Activated CD4-positive, alpha-beta T cell treated with anti-CD3 and anti-CD28 coated beads, Interleukin-2, amount 10 ng/mL, durations not matched to agents 24 days and 14 days (primary cell): ENCODE results near the gene CFL1. TPM values are rescaled to one million over a fixed set of nuclear protein-coding genes. Genes with fewer than 3 reads are reported as not detected.

Experiments used
- DNase-seq: peaks from one replicate; pipeline ENCODE4 v3.0.0; 2022
- H3K27ac Mint-ChIP-seq: one replicate; pipeline ENCODE4 v1.8.0; 2022; ENCODE audit warnings: mild to moderate bottlenecking, mixed read lengths
- H3K27me3 Mint-ChIP-seq: one replicate; pipeline ENCODE4 v1.8.0; 2022; ENCODE audit warnings: mixed read lengths
- H3K36me3 Mint-ChIP-seq: one replicate; pipeline ENCODE4 v1.8.0; 2022; ENCODE audit warnings: low read depth, mild to moderate bottlenecking, mixed read lengths
- H3K4me1 Mint-ChIP-seq: one replicate; pipeline ENCODE4 v1.8.0; 2021; ENCODE audit warnings: mixed read lengths
- H3K4me3 Mint-ChIP-seq: one replicate; pipeline ENCODE4 v1.8.0; 2022; ENCODE audit warnings: mild to moderate bottlenecking, moderate library complexity, mixed read lengths
- H3K9me3 Mint-ChIP-seq: one replicate; pipeline ENCODE4 v1.8.0; 2021; ENCODE audit warnings: mixed read lengths
- intact Hi-C: fragments of 100-400 bp; cut with micrococcal nuclease; formaldehyde crosslinking; loops from one replicate; pipeline ENCODE4 v1.15.1; 2023
- total RNA-seq: library from RNA; stranded (reverse); gene quantifications from 2 replicates; pipeline ENCODE4 v1.2.3, GENCODE V29; 2022

Gene CFL1
- total RNA-seq = 1,047 and 1,065 TPM in 2 replicates

DNA sequence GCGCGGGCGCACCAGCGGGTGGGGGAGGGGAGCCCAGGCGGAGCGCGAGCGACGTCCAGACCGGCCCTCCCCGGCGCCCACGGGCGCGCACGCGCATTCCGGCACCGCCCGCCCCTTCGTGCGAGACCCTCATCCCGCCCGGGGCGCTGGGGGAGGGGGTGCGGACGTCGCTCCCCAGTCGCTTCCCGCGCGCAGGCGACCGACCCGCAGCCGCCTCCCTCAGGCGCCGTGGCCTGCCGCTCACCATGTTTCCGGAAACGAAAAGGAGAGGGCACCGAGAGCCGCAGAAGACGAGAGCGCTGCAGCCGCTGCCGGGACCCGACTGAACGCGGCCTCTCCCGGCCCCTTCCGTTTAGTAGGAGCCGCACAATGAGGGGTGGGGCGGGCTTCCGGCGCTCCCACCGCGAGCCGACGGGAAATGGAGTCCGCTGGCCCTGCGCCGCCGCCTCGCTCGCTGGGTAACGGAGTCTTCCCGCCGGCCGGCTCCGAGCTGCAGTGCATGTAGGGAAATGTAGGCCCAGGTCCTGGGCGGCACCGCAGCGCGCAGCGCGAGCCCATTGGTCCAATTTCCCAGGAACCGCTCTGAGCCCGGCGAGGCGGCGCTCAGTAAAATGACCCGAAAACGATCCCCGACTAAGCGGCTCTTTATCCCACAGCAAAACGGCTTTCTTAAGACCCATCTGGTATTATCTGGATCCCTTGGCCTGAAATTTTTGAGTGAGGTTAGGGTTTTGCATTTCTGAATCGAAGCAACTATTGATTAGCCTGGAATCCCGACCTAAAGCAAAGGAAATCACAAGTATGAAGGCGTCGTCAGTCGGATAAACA is at the start of gene CFL1:
TSS of gene CFL1 (minus strand) at position 328 of the 828 bp plus-strand sequence. CDS start at position 247, 81 bp downstream.
- H3K4me3 Mint-ChIP-seq = peak within 1 kb of the TSS; percentile 94
- intact Hi-C loops = loop anchor here (1.0 to 2.0 kb wide), 6 partner anchors 25 to 243 kb away; partner anchors contain the start of genes BANF1, EIF1AD, KAT5 and PCNX3

DNA sequence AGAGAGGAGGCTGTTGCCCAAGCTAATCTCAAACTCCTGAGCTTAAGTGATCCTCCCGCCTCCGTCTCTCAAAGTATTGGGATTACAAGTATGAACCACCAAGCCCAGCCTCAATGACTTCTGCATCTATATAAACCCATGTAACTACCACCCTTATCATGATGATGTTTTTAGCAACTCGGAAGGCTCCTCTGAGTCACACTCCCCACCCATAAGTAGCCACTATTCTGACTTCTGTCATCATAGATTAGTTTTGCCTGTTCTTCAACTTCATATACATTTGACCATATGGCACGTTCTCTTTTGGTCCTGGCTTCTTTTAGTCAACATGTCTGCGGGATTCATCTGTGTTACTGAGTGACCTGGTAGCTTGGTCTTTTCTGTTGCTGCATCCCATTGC is 48.6 kb upstream of the CFL1 start:
- no peaks in the 10 kb centered on the region for H3K36me3 Mint-ChIP-seq
- H3K4me1 Mint-ChIP-seq = peaks cover 14% of the 10 kb centered on the region
- intact Hi-C loops = no loop called here
- H3K27me3 Mint-ChIP-seq = peaks cover 21% of the 10 kb centered on the region
- no peak for DNase-seq
- no peak overlapping the region for H3K4me3 Mint-ChIP-seq
- H3K9me3 Mint-ChIP-seq = no peaks in the 10 kb centered on the region
- no peak overlapping the region for H3K27ac Mint-ChIP-seq

More for the DNA sequence above, at the start of gene CFL1:
- DNase-seq = peak; percentile 99
- peak within 1 kb of the TSS; percentile 94 for H3K27ac Mint-ChIP-seq
- no peaks in the 10 kb centered on the region for H3K9me3 Mint-ChIP-seq
- peaks cover 57% of the 10 kb centered on the region for H3K36me3 Mint-ChIP-seq
- no peaks in the 10 kb centered on the region for H3K27me3 Mint-ChIP-seq
- peaks cover 47% of the 10 kb centered on the region for H3K4me1 Mint-ChIP-seq

DNA sequence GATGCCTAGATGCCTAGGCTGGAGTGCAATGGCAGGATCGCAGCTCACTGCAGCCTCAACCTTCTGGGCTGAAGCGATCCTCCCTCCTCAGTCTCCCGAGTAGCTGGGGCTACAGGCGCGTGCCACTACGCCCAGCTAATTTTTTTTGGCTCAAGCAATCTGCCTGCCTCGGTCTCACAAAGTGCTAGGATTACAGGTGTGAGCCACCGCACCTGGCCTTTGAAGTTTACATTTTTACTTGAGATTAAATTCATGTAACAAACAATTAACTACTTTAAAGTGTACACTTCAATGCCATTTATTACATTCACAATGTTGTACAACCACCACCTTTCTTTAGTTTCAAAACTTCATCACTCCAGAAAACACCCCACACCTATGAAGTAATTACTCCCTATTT is 45.7 kb upstream of the CFL1 start:
- no peak for DNase-seq
- intact Hi-C loops = no loop called here
- H3K27ac Mint-ChIP-seq = no peak overlapping the region

DNA sequence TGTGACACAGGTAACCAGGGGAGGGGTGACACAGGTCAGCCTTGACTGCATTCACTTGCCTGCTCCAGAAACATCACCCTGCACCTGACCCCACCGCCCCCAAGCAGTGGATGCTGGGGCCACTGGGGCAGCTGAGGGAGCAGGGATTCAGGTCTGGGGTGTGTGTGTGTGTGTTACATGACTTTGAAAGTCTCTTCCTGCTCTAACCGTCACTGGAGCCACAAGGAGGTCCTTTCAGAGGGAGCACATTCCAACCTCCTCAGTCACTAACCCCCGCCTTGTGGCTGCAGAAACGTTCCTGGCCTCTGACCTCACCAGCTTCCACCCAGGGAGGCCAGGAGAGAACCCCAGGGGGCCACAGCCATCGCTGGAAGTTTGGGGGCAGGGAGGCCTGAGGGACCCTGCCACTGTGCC is 45.1 kb upstream of the CFL1 start:
- H3K9me3 Mint-ChIP-seq = no peaks in the 10 kb centered on the region
- no peak overlapping the region for H3K4me3 Mint-ChIP-seq
- no peak for DNase-seq
- intact Hi-C loops = no loop called here
- H3K36me3 Mint-ChIP-seq = peaks cover 4% of the 10 kb centered on the region
- H3K4me1 Mint-ChIP-seq = peaks cover 18% of the 10 kb centered on the region
- no peak overlapping the region for H3K27ac Mint-ChIP-seq
- peaks cover 19% of the 10 kb centered on the region for H3K27me3 Mint-ChIP-seq

More for the DNA sequence above, 45.7 kb upstream of the CFL1 start:
- no peaks in the 10 kb centered on the region for H3K9me3 Mint-ChIP-seq
- H3K4me3 Mint-ChIP-seq = no peak overlapping the region
- peaks cover 21% of the 10 kb centered on the region for H3K27me3 Mint-ChIP-seq
- H3K36me3 Mint-ChIP-seq = peaks cover 3% of the 10 kb centered on the region
- H3K4me1 Mint-ChIP-seq = peaks cover 16% of the 10 kb centered on the region

DNA sequence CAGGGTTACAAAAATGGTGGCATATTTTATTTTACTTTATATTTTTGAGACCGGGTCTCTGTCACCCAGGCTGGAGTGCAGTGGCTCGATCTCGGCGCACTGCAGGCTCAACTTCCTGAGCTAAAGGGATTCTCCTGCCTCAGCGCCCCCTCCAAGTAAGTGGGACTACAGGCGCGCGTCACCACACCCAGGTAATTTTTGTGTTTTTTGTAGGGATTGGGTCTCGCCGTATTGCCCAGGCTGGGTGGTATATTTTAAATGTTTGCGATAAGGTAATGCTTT is 42.9 kb upstream of the CFL1 start:
- peaks cover 20% of the 10 kb centered on the region for H3K36me3 Mint-ChIP-seq
- peak overlapping the region; percentile 49 for H3K27ac Mint-ChIP-seq
- peaks cover 31% of the 10 kb centered on the region for H3K4me1 Mint-ChIP-seq
- intact Hi-C loops = loop anchor here (1.0 to 2.0 kb wide), 5 partner anchors 13 to 101 kb away; partner anchors contain the start of genes BANF1, C11orf68, DRAP1 and EIF1AD
- peak overlapping the region; percentile 67 for H3K4me3 Mint-ChIP-seq
- peaks cover 11% of the 10 kb centered on the region for H3K27me3 Mint-ChIP-seq
- no peak for DNase-seq
- no peaks in the 10 kb centered on the region for H3K9me3 Mint-ChIP-seq

DNA sequence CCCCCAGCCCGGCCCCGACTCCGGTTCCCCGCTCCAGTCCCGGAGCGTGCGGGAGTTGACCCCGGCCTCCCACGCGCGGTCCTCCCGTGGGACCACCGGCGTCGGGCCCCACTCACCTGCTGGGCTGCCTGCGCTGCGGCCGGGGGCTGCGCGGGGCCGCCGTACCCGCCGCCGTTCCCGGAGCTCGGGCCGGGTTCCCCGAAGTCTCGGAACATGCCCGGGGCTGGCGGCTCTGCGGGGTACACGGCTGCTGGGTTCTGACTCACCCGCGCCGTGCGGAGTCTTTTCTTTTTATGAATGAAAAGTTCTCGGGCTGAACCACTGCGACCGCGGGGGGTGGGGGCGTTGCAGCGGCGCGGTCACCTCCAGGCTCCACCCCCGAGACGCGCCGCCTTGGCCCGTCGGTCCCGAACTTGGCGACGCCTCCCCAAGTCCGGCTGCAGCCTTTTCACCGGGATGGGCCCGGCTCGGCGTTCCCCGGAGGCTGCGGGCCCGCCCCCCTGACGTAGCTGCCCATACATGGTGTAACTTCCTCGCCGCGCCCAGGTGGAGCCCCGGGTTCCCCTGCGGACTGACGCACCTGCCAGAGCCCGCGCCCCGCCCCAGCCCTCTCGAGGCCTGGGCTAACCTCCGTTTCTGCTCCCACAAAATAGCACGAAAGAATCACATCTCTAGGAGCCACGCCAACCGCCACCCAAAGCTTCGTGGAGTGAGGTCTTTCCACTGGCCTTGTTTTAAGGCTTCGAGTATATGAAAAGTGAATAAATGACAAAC is 42.3 kb upstream of the CFL1 start, which contains the start of gene FOSL1:
TSS of gene FOSL1 (minus strand) at position 264 of the 774 bp plus-strand sequence. CDS start at position 215, 49 bp downstream.
- intact Hi-C loops = loop anchor here (1.0 to 2.0 kb wide), 5 partner anchors 12 to 102 kb away; partner anchors contain the start of genes BANF1, C11orf68, DRAP1 and EIF1AD
- Mint-ChIP-seq H3K27me3 (peaks cover 10% of the 10 kb centered on the region), H3K4me1 (peaks cover 37% of the 10 kb centered on the region), H3K36me3 (peaks cover 25% of the 10 kb centered on the region), H3K27ac (peak within 1 kb of the TSS; percentile 78), H3K9me3 (no peaks in the 10 kb centered on the region), H3K4me3 (peak within 1 kb of the TSS; percentile 82)
- peak; percentile 97 for DNase-seq

DNA sequence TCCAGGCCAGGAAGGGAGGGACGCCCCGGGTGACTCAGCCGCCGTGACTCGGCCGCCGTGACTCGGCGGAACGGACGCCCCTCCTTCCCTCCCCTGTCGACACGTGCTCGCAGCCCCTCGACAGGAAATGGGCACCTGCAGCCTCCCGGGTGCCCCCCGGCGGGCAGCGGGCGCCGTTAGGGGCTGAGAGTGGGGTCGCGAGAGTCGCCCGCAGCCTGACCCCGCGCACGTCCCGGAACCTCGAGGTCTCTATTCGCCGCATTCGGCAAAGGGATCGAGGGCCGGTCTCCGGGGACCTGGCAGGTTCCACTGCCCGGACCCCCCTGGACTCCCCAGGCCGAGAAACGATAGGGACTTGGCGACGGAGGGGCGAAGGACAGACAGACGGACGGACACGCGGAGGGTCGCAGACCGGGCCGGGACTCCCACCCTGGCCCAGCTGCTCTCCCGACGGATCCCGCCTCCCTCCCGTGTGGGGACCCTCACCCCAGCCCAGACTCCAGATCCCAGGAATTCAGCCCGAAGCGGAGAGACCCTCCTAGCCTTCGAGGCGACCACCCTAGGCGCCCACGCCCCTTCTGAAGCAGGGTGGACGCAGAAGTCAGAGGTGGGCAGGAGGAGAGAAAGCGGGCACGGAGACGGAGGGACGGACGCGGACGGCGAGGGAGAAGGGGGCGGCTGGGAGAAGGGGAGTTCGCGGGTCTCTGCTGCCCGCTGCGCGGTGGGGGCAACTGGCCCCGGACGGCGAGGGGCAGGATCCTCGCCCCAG is 41.6 kb upstream of the CFL1 start:
- H3K27me3 Mint-ChIP-seq = peaks cover 8% of the 10 kb centered on the region
- H3K27ac Mint-ChIP-seq = peak overlapping the region; percentile 78
- DNase-seq = peak; percentile 89
- peak overlapping the region; percentile 82 for H3K4me3 Mint-ChIP-seq
- no peaks in the 10 kb centered on the region for H3K9me3 Mint-ChIP-seq
- intact Hi-C loops = loop anchor here (1.0 to 2.0 kb wide), 5 partner anchors 11 to 103 kb away; partner anchors contain the start of genes BANF1, C11orf68, DRAP1 and EIF1AD
- H3K36me3 Mint-ChIP-seq = peaks cover 28% of the 10 kb centered on the region
- H3K4me1 Mint-ChIP-seq = peaks cover 40% of the 10 kb centered on the region

DNA sequence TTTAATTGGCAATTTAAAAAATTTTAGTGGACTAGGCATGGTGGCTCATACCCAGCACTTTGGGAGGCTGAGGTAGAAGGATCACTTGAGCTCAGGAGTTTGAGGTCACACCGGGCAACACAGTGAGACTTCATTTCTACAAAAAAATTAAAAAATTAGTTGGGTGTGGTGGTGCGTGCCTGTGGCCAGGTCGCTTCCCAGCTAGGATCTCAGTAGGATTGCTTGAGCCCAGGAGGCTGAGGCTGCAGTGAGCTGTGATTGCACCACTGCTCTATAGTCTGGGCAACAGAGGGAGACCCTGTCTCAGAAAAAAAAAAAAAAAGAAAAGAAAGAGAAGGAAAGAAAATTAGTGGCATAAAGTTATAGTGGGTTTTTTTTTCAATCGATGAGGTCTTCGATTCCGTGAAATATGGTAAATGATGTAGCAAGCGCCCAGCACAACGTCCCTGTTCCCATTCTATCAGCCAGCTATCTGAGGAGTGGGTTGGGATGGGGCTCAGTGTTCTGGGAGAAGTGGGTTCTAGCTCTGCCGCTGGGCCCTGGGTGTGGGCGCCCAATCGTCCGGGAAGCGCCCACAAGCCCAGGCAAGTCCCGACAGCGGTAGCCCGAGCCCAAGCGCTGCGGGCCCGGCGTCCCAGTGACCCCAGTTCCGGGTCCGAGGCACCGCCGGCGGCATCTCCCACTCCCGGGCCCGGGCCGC is 40.8 kb upstream of the CFL1 start:
- Mint-ChIP-seq H3K4me1 (peaks cover 45% of the 10 kb centered on the region), H3K36me3 (peaks cover 32% of the 10 kb centered on the region), H3K4me3 (peak overlapping the region; percentile 82), H3K27me3 (peaks cover 6% of the 10 kb centered on the region), H3K9me3 (no peaks in the 10 kb centered on the region), H3K27ac (peak overlapping the region; percentile 82)
- intact Hi-C loops = no loop called here
- DNase-seq = no peak

DNA sequence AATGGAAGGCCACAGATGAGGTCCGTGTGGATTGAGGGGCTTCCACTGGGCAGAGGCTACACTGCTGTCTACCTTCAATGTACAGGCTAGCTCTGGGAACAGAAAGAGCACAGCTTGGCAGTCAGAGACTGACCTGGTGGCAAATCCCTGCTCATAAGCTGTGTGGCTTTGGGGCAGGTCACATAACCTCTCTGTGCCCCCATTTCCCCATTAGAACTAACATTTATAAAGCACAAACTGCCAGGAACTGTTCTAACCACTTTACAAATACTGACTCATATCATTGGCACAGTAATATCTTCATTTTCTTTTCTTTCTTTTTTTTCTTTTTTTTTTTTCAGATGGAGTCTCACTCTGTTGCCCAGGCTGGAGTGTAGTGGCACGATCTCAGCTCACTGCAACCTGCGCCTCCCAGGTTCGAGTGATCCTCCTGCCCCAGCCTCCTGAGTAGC is 39.1 kb upstream of the CFL1 start:
- DNase-seq = peak; percentile 56
- peaks cover 53% of the 10 kb centered on the region for H3K4me1 Mint-ChIP-seq

DNA sequence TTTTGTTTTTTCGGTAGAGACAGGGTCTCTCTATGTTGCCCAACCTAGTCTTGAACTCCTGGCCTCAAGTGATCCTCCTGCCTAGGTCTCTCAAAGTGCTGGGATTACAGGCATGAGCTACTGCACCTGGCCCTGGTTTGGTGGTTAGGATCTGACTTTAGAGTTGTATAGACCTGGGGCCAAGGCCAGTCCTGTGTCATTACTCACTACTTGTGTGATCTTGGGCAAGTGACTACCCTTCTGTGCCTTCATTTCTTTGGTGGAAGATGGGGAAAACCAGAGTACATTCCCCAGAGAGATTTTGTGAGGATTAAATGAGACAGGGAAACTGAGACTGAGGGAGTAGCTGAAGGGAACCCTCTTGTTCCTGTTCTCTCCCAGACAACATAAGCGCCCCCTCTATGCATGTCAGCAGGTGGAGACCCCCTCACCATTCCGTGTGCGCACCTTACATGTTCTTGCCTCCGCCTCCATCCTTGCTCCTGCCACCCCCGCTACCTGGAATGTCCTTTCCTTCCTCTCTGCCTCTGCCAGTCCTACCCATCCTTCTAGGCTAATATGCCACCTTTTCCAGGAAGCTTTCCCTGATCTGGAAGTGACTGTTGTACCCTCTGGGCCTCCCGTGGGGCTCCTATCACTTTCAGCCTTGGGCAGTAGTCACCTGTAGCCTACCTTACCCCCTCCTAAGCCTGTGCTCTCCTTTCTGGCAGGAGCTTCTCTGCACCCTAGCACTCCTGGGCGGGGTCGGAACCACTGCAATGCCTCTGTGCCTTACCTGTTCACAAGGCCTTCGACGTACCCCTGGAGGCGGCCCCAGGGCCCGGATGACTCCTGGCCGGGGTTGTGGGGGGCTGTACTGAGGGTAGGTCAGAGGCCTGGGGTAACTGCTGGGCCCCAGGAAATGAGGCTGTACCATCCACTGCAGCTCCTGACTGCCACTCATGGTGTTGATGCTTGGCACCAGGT is 38.3 kb upstream of the CFL1 start:
- peak; percentile 57 for DNase-seq
- H3K4me1 Mint-ChIP-seq = peaks cover 51% of the 10 kb centered on the region
- no peaks in the 10 kb centered on the region for H3K27me3 Mint-ChIP-seq
- no peaks in the 10 kb centered on the region for H3K9me3 Mint-ChIP-seq
- intact Hi-C loops = no loop called here
- peaks cover 44% of the 10 kb centered on the region for H3K36me3 Mint-ChIP-seq
- H3K27ac Mint-ChIP-seq = peak overlapping the region; percentile 60
- H3K4me3 Mint-ChIP-seq = no peak overlapping the region

More for the DNA sequence above, 39.1 kb upstream of the CFL1 start:
- Mint-ChIP-seq H3K27ac (peak overlapping the region; percentile 62), H3K27me3 (peaks cover under 1% of the 10 kb centered on the region), H3K4me3 (no peak overlapping the region), H3K36me3 (peaks cover 41% of the 10 kb centered on the region), H3K9me3 (no peaks in the 10 kb centered on the region)
- intact Hi-C loops = no loop called here

DNA sequence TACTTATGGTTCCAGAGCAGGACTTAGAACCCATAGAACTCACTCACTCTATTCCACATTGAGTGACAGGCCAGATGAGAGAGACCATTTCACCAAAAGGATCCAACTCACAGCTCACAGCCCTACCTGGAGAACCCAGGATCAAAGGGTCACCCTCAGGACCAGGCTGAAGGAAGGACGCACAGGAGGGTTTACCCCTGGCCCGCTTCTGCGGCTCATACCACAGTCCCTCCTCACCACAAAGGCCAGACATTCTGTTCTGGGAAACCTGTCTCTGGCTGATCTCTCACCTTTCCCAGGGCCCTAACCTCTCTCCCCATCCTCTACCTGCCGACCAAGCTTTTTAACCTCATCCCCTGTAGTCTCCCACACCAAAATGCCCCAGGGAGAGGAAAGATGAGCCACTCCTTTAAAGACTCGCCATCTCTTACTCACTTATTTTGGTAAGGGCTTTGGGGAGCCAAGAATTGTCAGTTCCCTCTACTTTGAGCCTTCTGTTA is 37.6 kb upstream of the CFL1 start:
- H3K27me3 Mint-ChIP-seq = no peaks in the 10 kb centered on the region
- H3K4me3 Mint-ChIP-seq = peak overlapping the region; percentile 39
- DNase-seq = peak; percentile 54
- H3K27ac Mint-ChIP-seq = peak overlapping the region; percentile 78
- no peaks in the 10 kb centered on the region for H3K9me3 Mint-ChIP-seq
- intact Hi-C loops = no loop called here
- H3K36me3 Mint-ChIP-seq = peaks cover 45% of the 10 kb centered on the region
- peaks cover 46% of the 10 kb centered on the region for H3K4me1 Mint-ChIP-seq
